MM.1S (cell line): ENCODE results near the gene ABHD16B.

Experiments
- DNase-seq: peaks from one replicate; pipeline ENCODE4 v3.0.0-alpha.2; 2015
- H2AFZ ChIP-seq: fragments of 300-600 bp; sonication (generic); 2 replicates; pipeline ENCODE4 v1.6.0; 2016; ENCODE audit warnings: antibody characterized with exemption, low read length
- H3F3A ChIP-seq: fragments of 300-600 bp; sonication (generic); 2 replicates; pipeline ENCODE4 v1.6.1; 2016; ENCODE audit warnings: mild to moderate bottlenecking, antibody characterized with exemption, low read length, moderate library complexity, mixed read lengths; ENCODE audit not compliant: insufficient read depth
- H3K27ac ChIP-seq: fragments of 300-600 bp; sonication (generic); 2 replicates; pipeline ENCODE4 v1.5.1; 2016; ENCODE audit warnings: mild to moderate bottlenecking, low read length
- H3K27me3 ChIP-seq: fragments of 300-600 bp; sonication (generic); replicated peaks from 2 replicates; pipeline ENCODE4 v1.6.0; 2016; ENCODE audit warnings: low read length; ENCODE audit not compliant: insufficient read depth
- H3K36me3 ChIP-seq: fragments of 300-600 bp; sonication (generic); replicated peaks from 2 replicates; pipeline ENCODE4 v1.6.1; 2016; ENCODE audit warnings: mild to moderate bottlenecking, low read length, mixed read lengths; ENCODE audit not compliant: insufficient read depth
- H3K4me1 ChIP-seq: fragments of 300-600 bp; sonication (generic); 2 replicates; pipeline ENCODE4 v1.6.1; 2016; ENCODE audit warnings: low read length, mixed read lengths
- H3K4me2 ChIP-seq: fragments of 300-600 bp; sonication (generic); 2 replicates; pipeline ENCODE4 v1.6.0; 2016; ENCODE audit warnings: low read depth, low read length
- H3K4me3 ChIP-seq: fragments of 300-600 bp; sonication (generic); 2 replicates; pipeline ENCODE4 v1.5.1; 2016; ENCODE audit warnings: low read length, mixed read lengths
- H3K79me2 ChIP-seq: fragments of 300-600 bp; sonication (generic); 2 replicates; pipeline ENCODE4 v1.6.1; 2016; ENCODE audit warnings: mixed run types, low read length, mixed read lengths
- H3K9ac ChIP-seq: fragments of 300-600 bp; sonication (generic); 2 replicates; pipeline ENCODE4 v1.6.1; 2016; ENCODE audit warnings: low read length, mixed read lengths
- H3K9me2 ChIP-seq: fragments of 300-600 bp; sonication (generic); replicated peaks from 2 replicates; pipeline ENCODE4 v1.6.1; 2016; ENCODE audit warnings: mild to moderate bottlenecking, low read length, mixed read lengths; ENCODE audit not compliant: insufficient read depth
- H3K9me3 ChIP-seq: fragments of 300-600 bp; sonication (generic); replicated peaks from 2 replicates; pipeline ENCODE4 v1.6.1; 2016; ENCODE audit warnings: mild to moderate bottlenecking, low read length, mixed read lengths; ENCODE audit not compliant: insufficient read depth
- H4K20me1 ChIP-seq: fragments of 300-600 bp; sonication (generic); 2 replicates; pipeline ENCODE4 v1.6.1; 2016; ENCODE audit warnings: mild to moderate bottlenecking, low read length, moderate library complexity, mixed read lengths; ENCODE audit not compliant: insufficient read depth
- EZH2 ChIP-seq: fragments of 300-600 bp; sonication (generic); optimal IDR thresholded peaks from 2 replicates; pipeline ENCODE3; 2017; ENCODE audit warnings: low read depth, mild to moderate bottlenecking, antibody characterized with exemption, low read length, mixed read lengths
- EZH2phosphoT487 ChIP-seq: fragments of 300-600 bp; sonication (generic); IDR thresholded peaks from 2 replicates; pipeline ENCODE4 v1.6.1; 2018; ENCODE audit warnings: antibody characterized with exemption, low read length
- TF ChIP-seq, protein P1 (sequence below): fragments of 300-600 bp; sonication (generic); IDR thresholded peaks from 2 replicates; pipeline ENCODE4 v1.5.1; 2016; ENCODE audit warnings: antibody characterized with exemption, low read length, mixed read lengths

Gene ABHD16B

DNA sequence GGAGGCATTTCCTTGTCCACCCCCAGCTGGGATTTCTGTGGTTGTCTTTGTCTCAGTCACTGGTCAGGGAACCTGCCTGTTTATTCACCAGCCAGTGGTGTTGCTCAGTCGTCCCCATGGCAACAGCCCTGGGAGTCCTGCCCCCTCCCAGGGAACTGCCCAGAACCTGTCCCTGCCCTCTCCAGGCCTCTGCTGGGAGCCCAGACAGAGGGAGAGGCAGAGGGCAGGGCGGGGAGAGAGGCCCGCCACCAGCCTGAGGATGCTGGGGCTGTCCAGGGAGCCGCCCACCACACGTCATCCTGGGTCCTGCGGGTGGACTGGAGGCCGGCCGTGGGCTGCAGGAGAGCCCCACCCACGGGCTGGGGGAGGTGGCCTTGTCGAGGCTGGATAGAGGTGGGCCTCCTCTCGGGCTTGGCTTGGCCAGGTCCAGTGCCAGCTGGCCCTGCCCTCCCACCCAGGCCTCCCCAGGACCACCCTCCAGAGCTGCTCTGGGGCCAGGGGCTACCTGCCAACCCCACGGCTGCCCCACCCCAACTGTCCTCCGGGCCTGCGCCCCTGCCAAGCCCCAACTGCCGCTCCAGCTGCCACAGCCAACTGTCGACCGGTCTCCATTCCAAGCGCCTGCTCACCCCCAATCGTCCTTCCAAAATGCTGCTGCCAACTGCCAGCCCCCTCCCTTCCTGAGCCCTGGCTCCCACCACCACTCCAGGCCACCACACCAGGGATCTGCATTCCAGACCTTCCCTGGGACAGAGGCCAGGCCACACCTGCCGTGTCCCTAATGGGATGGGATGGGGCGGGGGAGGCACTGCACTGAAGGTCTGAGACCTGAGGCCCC is 26.1 kb upstream of the ABHD16B start:
- no peak overlapping the region for H2AFZ ChIP-seq
- no peaks in the 10 kb centered on the region for H3F3A ChIP-seq
- no peaks in the 10 kb centered on the region for H3K79me2 ChIP-seq
- H3K9me2 ChIP-seq = no peaks in the 10 kb centered on the region
- no peaks in the 10 kb centered on the region for H3K36me3 ChIP-seq
- H3K27me3 ChIP-seq = peaks cover 51% of the 10 kb centered on the region
- no peak overlapping the region for H3K4me3 ChIP-seq
- H3K4me2 ChIP-seq = no peak overlapping the region
- TF ChIP-seq EZH2phosphoT487 (no peak), EZH2 (no peak)
- TF ChIP-seq, protein P1, sequence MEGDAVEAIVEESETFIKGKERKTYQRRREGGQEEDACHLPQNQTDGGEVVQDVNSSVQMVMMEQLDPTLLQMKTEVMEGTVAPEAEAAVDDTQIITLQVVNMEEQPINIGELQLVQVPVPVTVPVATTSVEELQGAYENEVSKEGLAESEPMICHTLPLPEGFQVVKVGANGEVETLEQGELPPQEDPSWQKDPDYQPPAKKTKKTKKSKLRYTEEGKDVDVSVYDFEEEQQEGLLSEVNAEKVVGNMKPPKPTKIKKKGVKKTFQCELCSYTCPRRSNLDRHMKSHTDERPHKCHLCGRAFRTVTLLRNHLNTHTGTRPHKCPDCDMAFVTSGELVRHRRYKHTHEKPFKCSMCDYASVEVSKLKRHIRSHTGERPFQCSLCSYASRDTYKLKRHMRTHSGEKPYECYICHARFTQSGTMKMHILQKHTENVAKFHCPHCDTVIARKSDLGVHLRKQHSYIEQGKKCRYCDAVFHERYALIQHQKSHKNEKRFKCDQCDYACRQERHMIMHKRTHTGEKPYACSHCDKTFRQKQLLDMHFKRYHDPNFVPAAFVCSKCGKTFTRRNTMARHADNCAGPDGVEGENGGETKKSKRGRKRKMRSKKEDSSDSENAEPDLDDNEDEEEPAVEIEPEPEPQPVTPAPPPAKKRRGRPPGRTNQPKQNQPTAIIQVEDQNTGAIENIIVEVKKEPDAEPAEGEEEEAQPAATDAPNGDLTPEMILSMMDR = no peak
- no peaks in the 10 kb centered on the region for H3K9me3 ChIP-seq
- DNase-seq = no peak
- H3K27ac ChIP-seq = no peak overlapping the region
- no peak overlapping the region for H3K9ac ChIP-seq
- H3K4me1 ChIP-seq = no peaks in the 10 kb centered on the region
- H4K20me1 ChIP-seq = no peaks in the 10 kb centered on the region

DNA sequence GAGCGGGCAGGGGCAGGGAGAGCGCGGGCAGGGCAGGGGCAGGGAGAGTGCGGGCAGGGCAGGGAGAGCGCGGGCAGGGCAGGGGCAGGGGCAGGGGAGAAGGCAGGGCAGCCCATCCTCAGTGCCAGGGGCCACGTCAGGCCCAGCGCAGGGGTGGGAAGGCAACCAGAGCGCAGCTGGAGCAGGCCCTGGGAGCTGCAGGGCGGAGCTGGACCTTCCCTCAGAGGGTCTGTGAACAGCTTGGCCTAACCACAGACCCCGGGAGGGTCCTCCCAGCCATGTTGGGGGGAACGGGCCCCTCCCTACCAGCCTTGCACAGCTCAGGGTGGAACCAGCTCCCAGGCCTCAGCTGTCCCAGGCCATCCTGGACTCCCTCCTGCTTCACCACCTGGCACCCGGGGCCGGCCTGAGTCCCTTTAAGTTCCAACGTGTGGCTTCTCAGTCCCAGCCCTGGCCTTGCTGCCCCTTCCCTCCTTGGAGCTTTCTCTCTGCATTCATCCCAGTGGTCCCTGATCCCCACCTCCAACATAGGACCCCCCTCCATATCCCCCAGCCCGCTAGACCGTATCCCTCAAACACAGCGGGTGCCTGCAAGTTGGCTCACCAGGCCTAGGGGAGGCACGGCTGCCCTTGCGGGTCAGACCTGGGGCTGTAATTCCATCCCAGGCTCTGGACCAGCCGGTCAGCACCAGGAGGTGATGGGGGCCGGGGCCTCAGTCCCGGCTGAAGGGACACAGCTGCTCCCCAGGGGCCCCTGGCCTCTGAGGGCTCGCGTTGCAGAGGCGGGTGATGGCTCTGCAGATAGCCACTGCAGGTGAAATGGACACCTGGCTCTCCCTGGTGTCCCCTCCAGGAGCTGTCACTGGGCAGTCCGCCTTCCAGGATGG is 24.6 kb upstream of the ABHD16B start:
- H3F3A ChIP-seq = no peaks in the 10 kb centered on the region
- H2AFZ ChIP-seq = no peak overlapping the region
- H3K9ac ChIP-seq = no peak overlapping the region
- H3K36me3 ChIP-seq = no peaks in the 10 kb centered on the region
- H3K9me3 ChIP-seq = no peaks in the 10 kb centered on the region
- H3K27me3 ChIP-seq = peaks cover 57% of the 10 kb centered on the region
- H4K20me1 ChIP-seq = no peaks in the 10 kb centered on the region
- no peak for TF ChIP-seq EZH2phosphoT487
- TF ChIP-seq, protein P1 = no peak
- TF ChIP-seq EZH2 = no peak
- no peak overlapping the region for H3K4me2 ChIP-seq
- H3K4me3 ChIP-seq = no peak overlapping the region
- H3K79me2 ChIP-seq = no peaks in the 10 kb centered on the region
- H3K9me2 ChIP-seq = no peaks in the 10 kb centered on the region
- no peak overlapping the region for H3K27ac ChIP-seq
- H3K4me1 ChIP-seq = no peaks in the 10 kb centered on the region
- no peak for DNase-seq

DNA sequence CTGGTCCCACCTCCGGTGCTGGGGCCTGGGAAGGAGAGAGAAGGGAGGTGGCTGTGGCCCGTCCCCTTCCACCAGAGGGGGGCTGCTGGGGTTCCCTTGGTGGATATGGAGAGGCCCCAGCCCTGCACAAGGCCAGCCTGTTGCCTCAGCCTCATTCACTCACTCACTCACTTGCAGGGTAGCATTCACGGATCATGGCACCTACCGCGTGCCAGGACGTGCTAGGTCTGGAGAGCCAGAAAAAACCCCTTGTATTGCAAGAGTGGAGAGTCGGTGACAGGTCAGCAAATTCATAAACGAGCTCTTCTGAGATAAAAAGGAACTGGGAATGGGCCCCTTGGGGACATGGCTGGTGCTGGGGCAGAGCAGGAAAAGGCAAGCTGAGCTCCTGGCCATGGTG is 23.8 kb upstream of the ABHD16B start:
- no peaks in the 10 kb centered on the region for H4K20me1 ChIP-seq
- peaks cover 58% of the 10 kb centered on the region for H3K27me3 ChIP-seq
- H3K27ac ChIP-seq = no peak overlapping the region
- no peak for DNase-seq
- no peak overlapping the region for H3K4me2 ChIP-seq
- no peaks in the 10 kb centered on the region for H3K4me1 ChIP-seq
- no peak overlapping the region for H2AFZ ChIP-seq
- no peaks in the 10 kb centered on the region for H3K9me2 ChIP-seq
- H3K79me2 ChIP-seq = no peaks in the 10 kb centered on the region
- H3K9me3 ChIP-seq = no peaks in the 10 kb centered on the region
- H3K9ac ChIP-seq = no peak overlapping the region
- TF ChIP-seq, protein P1 = no peak
- no peak overlapping the region for H3K4me3 ChIP-seq
- no peaks in the 10 kb centered on the region for H3K36me3 ChIP-seq
- no peaks in the 10 kb centered on the region for H3F3A ChIP-seq
